ENCODE data around the gene THAP10. TPM values are rescaled to one million over a fixed set of nuclear protein-coding genes. Genes with fewer than 3 reads are reported as not detected.
A peak's percentile ranks its signal among the peaks of the same experiment; 100 is the strongest.

Gene THAP10
- total RNA-seq, 1 donor, result 1.1 TPM

- Histone ChIP-seq H3K79me2 (ENCODE audit: insufficient read depth, low read length) (no peaks in the 10 kb centered on the region), H3K4me1 (ENCODE audit: insufficient read depth, low read length) (peaks cover 51% of the 10 kb centered on the region), H3K9me3 (ENCODE audit: low read depth, low read length) (no peaks in the 10 kb centered on the region), H3K27me3 (ENCODE audit: insufficient read depth, low read length) (no peaks in the 10 kb centered on the region), H3K4me2 (ENCODE audit: insufficient read depth, low read length) (peak overlapping the region; percentile 58), H2AFZ (ENCODE audit: low read length) (peak overlapping the region; percentile 8), H3K36me3 (ENCODE audit: insufficient read depth, low read length) (no peaks in the 10 kb centered on the region), H3K27ac (ENCODE audit: low read depth, low read length) (peak overlapping the region; percentile 36), H3K4me3 (ENCODE audit: insufficient read depth, low read length) (peak overlapping the region; percentile 10), H4K20me1 (ENCODE audit: insufficient read depth, low read length) (no peaks in the 10 kb centered on the region)
- DNase-seq (ENCODE audit: insufficient read length, low spot score, missing footprints), result peak; percentile 52
- no peak for TF ChIP-seq CTCF (IDR thresholded peaks at IDR 0.05; ENCODE audit: extremely low read depth, low read depth, low read length)
Observed at GRCh38 chr15:70867911-70868467, 24.2 kb downstream of the THAP10 start.

GRCh38 chr15:70866982-70867641 lies 25.1 kb downstream of the THAP10 start:
- no peak for DNase-seq (ENCODE audit: insufficient read length, low spot score, missing footprints)
- Histone ChIP-seq H3K4me2 (ENCODE audit: insufficient read depth, low read length) (peak overlapping the region; percentile 58), H3K9me3 (ENCODE audit: low read depth, low read length) (no peaks in the 10 kb centered on the region), H3K27me3 (ENCODE audit: insufficient read depth, low read length) (no peaks in the 10 kb centered on the region), H3K4me3 (ENCODE audit: insufficient read depth, low read length) (no peak overlapping the region), H3K79me2 (ENCODE audit: insufficient read depth, low read length) (no peaks in the 10 kb centered on the region), H3K4me1 (ENCODE audit: insufficient read depth, low read length) (peaks cover 57% of the 10 kb centered on the region), H3K36me3 (ENCODE audit: insufficient read depth, low read length) (no peaks in the 10 kb centered on the region), H3K27ac (ENCODE audit: low read depth, low read length) (peak overlapping the region; percentile 13), H2AFZ (ENCODE audit: low read length) (no peak overlapping the region), H4K20me1 (ENCODE audit: insufficient read depth, low read length) (no peaks in the 10 kb centered on the region)
- no peak for TF ChIP-seq CTCF (IDR thresholded peaks at IDR 0.05; ENCODE audit: extremely low read depth, low read depth, low read length)

- no peaks in the 10 kb centered on the region for H4K20me1 ChIP-seq (ENCODE audit: insufficient read depth, low read length)
- peaks cover 38% of the 10 kb centered on the region for H3K4me1 ChIP-seq (ENCODE audit: insufficient read depth, low read length)
- peak; percentile 96 for DNase-seq (ENCODE audit: insufficient read length, low spot score, missing footprints)
- no peaks in the 10 kb centered on the region for H3K79me2 ChIP-seq (ENCODE audit: insufficient read depth, low read length)
- H3K9me3 ChIP-seq (ENCODE audit: low read depth, low read length), result no peaks in the 10 kb centered on the region
- no peaks in the 10 kb centered on the region for H3K36me3 ChIP-seq (ENCODE audit: insufficient read depth, low read length)
- peak overlapping the region; percentile 13 for H2AFZ ChIP-seq (ENCODE audit: low read length)
- no peaks in the 10 kb centered on the region for H3K27me3 ChIP-seq (ENCODE audit: insufficient read depth, low read length)
- peak overlapping the region; percentile 80 for H3K27ac ChIP-seq (ENCODE audit: low read depth, low read length)
- peak overlapping the region; percentile 45 for H3K4me2 ChIP-seq (ENCODE audit: insufficient read depth, low read length)
- no peak for TF ChIP-seq CTCF (IDR thresholded peaks at IDR 0.05; ENCODE audit: extremely low read depth, low read depth, low read length)
- no peak overlapping the region for H3K4me3 ChIP-seq (ENCODE audit: insufficient read depth, low read length)
Observed at GRCh38 chr15:70863450-70864218, 28.6 kb downstream of the THAP10 start.

GRCh38 chr15:70859998-70860397 lies 32.2 kb downstream of the THAP10 start:
- TF ChIP-seq CTCF (IDR thresholded peaks at IDR 0.05; ENCODE audit: extremely low read depth, low read depth, low read length), result no peak
- Histone ChIP-seq H3K79me2 (ENCODE audit: insufficient read depth, low read length) (no peaks in the 10 kb centered on the region), H3K27ac (ENCODE audit: low read depth, low read length) (no peak overlapping the region), H4K20me1 (ENCODE audit: insufficient read depth, low read length) (no peaks in the 10 kb centered on the region), H3K36me3 (ENCODE audit: insufficient read depth, low read length) (no peaks in the 10 kb centered on the region), H3K27me3 (ENCODE audit: insufficient read depth, low read length) (no peaks in the 10 kb centered on the region), H3K9me3 (ENCODE audit: low read depth, low read length) (no peaks in the 10 kb centered on the region), H2AFZ (ENCODE audit: low read length) (no peak overlapping the region), H3K4me3 (ENCODE audit: insufficient read depth, low read length) (no peak overlapping the region), H3K4me1 (ENCODE audit: insufficient read depth, low read length) (peaks cover 48% of the 10 kb centered on the region), H3K4me2 (ENCODE audit: insufficient read depth, low read length) (no peak overlapping the region)
- DNase-seq (ENCODE audit: insufficient read length, low spot score, missing footprints), result no peak

Measured in osteoblast (primary cell).